ENCODE results near the gene VTCN1.
"Not testable (repeated sequence)": the region's sequence is repeated elsewhere in the genome, so short reads cannot be mapped to it uniquely, and the experiment has no call there.

The VTCN1 gene

GRCh38 chr1:117121589-117122329 is 89.0 kb downstream of the VTCN1 start, which contains the start of gene TRIM45:
TSS of gene TRIM45 (minus strand) at chr1:117121749. CDS start at chr1:117121201, 548 bp downstream.
- peak; percentile 85 to 92 for DNase-seq

DNA sequence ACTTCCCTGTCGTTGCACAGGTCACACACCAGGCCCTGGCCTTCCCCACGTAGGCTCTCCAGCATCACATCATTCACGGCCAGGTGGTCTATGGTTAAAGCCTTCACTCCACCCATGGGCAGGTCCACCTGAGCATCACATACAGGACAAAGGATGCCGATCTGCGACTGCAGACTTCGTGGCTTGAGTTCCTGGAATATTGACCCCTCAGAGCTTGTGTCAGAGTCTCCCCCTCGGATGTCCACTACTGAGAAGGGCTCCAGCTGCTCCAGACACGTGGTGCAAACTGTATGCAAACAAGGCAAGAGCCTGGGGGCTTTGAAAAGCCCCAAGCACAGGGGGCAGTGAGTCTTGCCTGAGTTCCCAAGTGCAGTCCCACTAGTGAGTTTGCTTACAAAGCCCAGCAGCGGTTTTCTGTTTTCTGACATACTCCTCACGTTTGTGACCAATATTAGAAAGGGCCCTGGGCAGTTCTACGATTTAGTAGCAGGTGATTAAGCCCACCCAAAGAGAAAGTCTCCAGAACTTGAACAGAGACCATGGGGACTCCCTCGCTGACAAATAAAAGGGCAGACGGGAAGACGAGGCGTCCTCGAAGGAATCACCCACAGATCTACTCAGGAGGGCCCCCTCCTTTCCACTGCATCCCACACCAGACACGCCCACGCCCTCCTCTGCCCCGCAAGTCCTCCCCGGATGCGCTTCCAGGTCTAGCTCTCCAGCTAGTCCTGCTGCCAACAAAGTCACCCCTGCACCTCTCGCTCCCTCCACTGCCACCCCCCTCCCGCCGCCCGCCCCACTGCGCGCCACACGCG is 89.7 kb downstream of the VTCN1 start:
- DNase-seq, result peak in 1 of 2 experiments; percentile 39

DNA sequence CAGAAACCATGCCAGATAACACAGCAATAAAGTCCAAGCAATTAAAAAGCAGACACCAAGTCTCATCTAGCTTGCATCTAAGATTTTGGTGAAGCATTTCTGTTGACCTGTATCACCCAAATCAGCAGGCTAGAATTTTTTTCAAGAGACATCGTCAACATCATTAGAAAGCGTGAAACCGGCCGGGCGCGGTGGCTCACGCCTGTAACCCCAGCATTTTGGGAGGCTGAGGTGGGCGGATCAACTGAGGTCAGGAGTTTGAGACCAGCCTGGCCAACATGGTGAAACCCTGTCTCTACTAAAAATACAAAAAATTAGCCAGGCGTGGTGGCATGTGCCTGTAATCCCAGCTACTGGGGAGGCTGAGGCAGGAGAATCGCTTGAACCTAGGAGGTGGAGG is 91.6 kb downstream of the VTCN1 start:
- not testable (repeated sequence) for DNase-seq

DNA sequence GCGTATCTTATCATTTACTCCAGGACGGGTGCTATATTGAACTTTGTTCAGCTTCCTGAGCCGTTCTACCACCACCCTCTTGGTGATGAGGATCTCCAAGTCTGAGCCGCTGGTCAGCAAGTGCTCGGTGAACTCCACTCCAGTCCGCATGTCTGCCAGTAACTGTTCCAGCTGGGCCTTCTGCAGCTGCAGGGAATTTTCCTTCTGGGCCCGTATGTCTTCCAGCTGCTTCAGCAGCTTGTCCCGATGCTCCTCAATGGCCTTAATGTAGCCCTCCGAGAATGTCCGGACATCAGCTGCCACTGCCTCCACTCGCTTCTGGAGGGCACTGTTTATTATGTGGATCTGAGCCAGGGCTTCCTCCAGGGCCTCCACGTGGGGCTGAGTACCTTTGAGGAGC is 92.6 kb downstream of the VTCN1 start:
- DNase-seq, result no peak

- no peak for DNase-seq
Observed at GRCh38 chr1:117117697-117118096, 93.0 kb downstream of the VTCN1 start.

DNA sequence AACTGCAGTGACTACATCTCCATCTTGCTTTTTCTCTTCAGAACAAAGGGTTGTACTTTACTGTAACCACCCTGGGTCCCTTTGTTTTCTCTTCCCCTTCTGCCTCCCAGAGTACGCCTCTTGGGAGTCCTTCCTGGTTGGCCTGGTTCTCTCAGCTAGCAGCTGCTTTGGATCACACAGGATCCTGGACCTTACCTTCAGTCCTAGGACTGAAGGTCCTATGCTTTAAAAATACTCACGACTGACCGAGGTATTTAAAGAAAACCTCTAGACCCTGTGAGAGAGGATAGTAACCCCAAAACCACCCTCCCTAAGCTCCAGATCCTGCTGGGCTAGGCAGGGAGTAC is 94.0 kb downstream of the VTCN1 start:
- DNase-seq, result no peak

GRCh38 chr1:117116090-117116783 is 94.5 kb downstream of the VTCN1 start:
- DNase-seq, result no peak

DNA sequence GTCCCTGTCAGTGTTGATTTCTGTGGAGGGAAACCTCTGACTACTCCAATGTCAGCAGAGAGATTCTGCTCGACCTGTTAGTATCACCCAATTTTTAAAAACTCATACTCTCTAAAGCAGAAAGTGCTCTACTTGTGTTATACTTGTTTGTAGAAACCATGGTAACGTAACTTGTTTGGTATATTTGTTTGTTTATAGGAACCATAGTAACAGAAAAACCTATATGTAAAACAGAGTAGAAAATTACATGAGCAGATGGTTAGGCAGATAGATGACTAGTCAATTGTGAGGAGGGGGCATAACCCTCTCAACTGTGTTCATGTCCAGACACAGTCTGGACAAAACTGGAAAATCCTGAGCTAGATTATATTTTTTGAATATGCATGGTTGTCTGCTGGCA is 95.8 kb downstream of the VTCN1 start:
- DNase-seq, result peak in 1 of 2 experiments; percentile 47

- DNase-seq, result peak in 1 of 2 experiments; percentile 2
Observed at GRCh38 chr1:117113199-117113598, 97.5 kb downstream of the VTCN1 start.

- no peak for DNase-seq
Observed at GRCh38 chr1:117112047-117112717, 98.5 kb downstream of the VTCN1 start.

GRCh38 chr1:117110774-117111173 is 100.0 kb downstream of the VTCN1 start:
- no peak for DNase-seq

DNA sequence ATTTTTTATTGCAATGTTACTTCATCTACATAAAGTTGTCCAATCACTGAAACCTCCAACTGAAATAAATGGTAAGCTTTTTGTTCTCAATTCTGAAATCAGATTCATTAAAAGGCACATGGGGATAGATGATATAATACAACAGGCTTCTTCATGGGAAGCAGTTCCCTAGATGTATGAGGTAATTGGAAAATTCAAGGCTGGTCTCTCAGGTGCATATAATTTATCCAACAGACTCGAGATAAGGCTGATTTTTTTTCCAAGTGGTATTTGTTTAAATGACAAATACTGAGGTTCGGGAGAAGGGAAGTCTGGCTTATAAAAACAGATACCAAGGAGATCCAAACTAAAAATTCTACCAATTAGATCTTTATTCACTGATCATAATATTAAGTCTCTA is 103.4 kb downstream of the VTCN1 start:
- DNase-seq, result no peak

- DNase-seq, result no peak
Observed at GRCh38 chr1:117106478-117106877, 104.2 kb downstream of the VTCN1 start.

DNA sequence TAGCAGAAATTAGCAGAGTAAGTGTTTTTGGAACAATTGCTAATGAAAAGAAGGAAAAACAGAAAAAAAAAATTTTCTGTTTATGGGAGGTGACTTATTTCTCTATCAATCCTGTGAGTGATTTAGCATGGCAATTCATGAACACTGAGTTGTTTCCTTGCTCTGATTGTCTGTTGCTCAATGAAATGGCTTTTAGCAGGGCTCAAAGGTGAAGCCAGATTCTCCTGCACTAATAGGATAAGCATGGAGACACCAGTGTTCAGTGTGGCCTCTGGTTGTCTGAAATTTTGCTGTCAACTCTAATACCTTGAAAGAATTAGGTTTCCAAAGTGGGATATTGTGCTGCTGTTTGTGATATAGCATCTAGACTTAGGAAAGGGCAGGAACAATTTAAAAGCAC is 105.0 kb downstream of the VTCN1 start:
- DNase-seq, result no peak

DNA sequence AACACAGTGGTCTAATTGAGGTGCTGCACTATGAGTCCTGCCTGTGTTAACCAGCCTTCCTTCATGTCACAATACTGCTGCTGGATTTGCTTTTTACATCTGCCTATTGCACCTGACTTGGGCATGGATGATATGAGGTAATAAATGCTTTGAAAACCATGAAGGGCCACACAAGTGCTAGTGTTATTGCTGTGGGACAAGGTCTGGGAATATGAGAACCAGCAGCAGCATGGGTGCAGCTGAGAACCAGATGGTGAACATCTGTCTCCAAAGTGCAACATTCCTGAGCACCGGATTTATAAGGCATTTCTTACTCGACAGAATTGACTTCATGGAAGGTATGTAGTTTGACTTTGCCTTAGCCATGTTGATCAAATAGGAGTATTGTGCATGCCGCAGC is 105.7 kb downstream of the VTCN1 start:
- no peak for DNase-seq

DNA sequence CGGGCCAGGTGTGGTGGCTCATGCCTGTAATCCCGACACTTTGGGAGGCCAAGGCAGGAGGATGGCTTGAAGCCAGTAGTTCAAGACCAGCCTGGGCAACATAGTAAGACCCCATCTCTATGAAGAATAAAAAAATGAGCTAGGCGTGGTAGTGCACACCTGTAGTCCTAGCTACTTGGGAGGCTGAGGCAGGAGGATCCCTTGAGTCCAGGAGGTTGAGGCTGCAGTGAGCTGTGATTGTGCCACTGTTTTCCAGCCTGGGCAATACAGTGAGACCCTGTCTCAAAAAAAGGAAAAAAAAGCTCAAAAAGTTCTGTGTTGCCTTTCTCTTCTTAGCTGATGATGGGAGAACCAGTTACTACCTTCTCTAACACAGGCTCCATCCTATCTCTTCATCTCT is 108.9 kb downstream of the VTCN1 start:
- not testable (repeated sequence) for DNase-seq

GRCh38 chr1:117101334-117101733 is 109.4 kb downstream of the VTCN1 start:
- no peak for DNase-seq

DNA sequence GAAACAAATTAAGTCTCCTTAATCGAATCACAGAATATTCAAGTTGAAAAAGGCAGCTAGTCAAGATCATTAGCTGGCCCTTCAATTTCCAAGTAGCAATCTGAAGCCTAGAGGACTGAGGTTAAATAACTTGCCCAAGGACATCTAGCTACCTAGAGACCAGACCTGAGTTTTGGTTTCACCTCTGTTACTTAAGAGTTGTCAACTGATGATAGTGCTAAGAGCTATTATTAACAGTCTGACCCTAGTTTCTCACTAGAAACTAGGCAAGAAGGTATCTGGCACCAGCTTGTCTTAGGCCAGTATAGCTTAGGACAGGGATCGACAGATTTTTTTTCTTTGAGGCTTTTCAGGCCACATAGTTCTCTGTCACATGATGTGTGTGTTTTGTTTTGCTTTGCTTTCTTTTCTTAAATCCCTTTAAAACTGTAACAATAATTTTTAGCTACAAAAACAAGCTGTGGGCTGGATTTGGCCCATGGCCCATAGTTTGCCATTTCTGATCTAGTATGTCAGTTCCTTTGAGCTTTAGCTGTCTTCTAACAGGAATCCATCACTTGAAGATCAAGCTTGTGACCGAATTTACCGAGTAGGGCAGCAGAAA is 112.3 kb downstream of the VTCN1 start:
- DNase-seq, result no peak

DNA sequence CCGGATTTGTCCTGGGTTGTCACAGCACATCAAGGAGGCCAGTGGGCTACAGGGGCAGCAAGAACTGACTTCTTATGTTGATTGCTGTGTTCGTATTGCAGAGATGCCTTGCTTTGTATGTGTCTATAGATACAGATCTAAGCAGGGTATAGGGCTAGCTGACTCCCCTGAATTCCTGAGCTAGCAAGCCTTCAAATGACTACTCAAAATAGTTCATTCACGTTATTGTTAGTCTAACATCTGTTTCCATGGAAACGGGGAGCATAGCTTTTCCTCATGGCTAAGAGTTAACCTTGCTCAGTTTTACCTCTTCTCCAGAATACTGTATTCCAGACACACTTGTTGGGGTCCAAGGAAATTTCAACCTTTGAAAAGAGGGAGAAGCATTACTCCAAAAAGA is 113.3 kb downstream of the VTCN1 start:
- DNase-seq, result no peak

GRCh38 chr1:117096951-117097408 is 113.7 kb downstream of the VTCN1 start:
- no peak for DNase-seq

DNA sequence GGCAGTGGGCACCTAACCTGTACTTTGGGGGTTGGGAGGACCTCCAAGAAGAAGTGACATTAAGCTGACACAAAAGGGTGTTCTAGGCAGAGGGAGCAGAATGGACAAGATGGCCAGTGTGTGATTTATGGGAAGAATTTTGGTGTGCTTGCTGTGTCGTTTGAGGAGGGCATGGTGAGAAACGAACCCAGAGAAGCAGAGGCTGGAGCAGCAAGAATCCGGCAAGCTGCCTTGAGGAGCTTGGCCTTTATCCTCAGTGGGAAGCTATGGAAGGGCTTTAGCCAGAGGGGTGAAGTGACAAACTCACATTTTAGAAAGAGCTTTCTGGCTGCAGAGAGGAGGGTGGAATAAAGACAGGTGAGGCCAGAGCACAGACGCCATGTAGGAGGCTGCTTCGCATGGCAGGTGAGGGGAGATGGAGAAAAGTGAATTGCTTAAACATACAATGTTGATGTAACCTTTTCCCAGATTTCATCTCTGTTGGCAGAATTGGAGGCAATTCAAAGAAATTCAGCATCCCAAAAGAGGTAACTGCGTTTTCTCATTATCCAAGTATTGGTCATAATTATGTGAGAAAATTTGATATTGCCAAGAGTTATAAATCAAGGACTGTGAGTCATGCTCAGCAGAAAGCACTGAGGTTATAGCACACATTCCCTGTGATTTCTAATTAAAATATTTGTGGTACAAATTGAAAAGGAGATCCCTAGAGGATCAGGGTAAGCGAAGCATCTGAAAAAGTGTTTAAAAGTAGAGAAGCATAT is 115.7 kb downstream of the VTCN1 start:
- no peak for DNase-seq
